Loucy (cell line): ENCODE results near the gene ZAR1.

Experiments
- H2AFZ ChIP-seq: fragments of 200-600 bp; sonication (generic); 2 replicates; pipeline ENCODE4 v1.6.0; 2016; ENCODE audit warnings: antibody characterized with exemption, mild to moderate bottlenecking, low read length, moderate library complexity
- H3F3A ChIP-seq: fragments of 200-600 bp; 2 replicates; pipeline ENCODE4 v1.6.0; 2016; ENCODE audit warnings: antibody characterized with exemption, low read depth, mild to moderate bottlenecking
- H3K27me3 ChIP-seq: fragments of 200-600 bp; sonication (generic); 2 replicates; pipeline ENCODE4 v1.6.1; 2014; ENCODE audit warnings: low read length, mild to moderate bottlenecking; ENCODE audit not compliant: insufficient read depth, poor library complexity, severe bottlenecking
- H3K36me3 ChIP-seq: fragments of 200-600 bp; sonication (generic); 2 replicates; pipeline ENCODE4 v1.6.1; 2016; ENCODE audit warnings: low read length; ENCODE audit not compliant: insufficient read depth
- H3K4me1 ChIP-seq: fragments of 200-600 bp; sonication (generic); 2 replicates; pipeline ENCODE4 v1.5.1; 2014; ENCODE audit warnings: low read length, mild to moderate bottlenecking; ENCODE audit not compliant: insufficient read depth, poor library complexity, severe bottlenecking
- H3K4me2 ChIP-seq: fragments of 200-600 bp; sonication (generic); 2 replicates; pipeline ENCODE4 v1.6.0; 2014; ENCODE audit warnings: antibody characterized with exemption, low read length, low read depth, mild to moderate bottlenecking; ENCODE audit not compliant: poor library complexity, severe bottlenecking
- H3K4me3 ChIP-seq: fragments of 200-600 bp; sonication (generic); 2 replicates; pipeline ENCODE4 v1.5.1; 2014; ENCODE audit warnings: low read length, mild to moderate bottlenecking, mixed read lengths; ENCODE audit not compliant: poor library complexity, severe bottlenecking
- H3K79me2 ChIP-seq: fragments of 200-600 bp; sonication (generic); 2 replicates; pipeline ENCODE4 v1.6.1; 2014; ENCODE audit warnings: low read length; ENCODE audit not compliant: insufficient read depth
- H3K9ac ChIP-seq: fragments of 200-600 bp; sonication (generic); 2 replicates; pipeline ENCODE4 v1.6.0; 2014; ENCODE audit warnings: mild to moderate bottlenecking, low read depth, low read length, moderate library complexity; ENCODE audit not compliant: poor library complexity, severe bottlenecking
- H3K9me2 ChIP-seq: fragments of 200-600 bp; sonication (generic); replicated peaks from 2 replicates; pipeline ENCODE4 v1.6.1; 2016; ENCODE audit warnings: low read depth, low read length, mixed read lengths
- H3K9me3 ChIP-seq: fragments of 200-600 bp; sonication (generic); 2 replicates; pipeline ENCODE4 v1.6.1; 2014; ENCODE audit warnings: mild to moderate bottlenecking, antibody characterized with exemption, low read length, low read depth; ENCODE audit not compliant: insufficient read depth
- H4K20me1 ChIP-seq: fragments of 200-600 bp; sonication (generic); 2 replicates; pipeline ENCODE4 v1.6.0; 2014; ENCODE audit warnings: antibody characterized with exemption, low read length, mild to moderate bottlenecking; ENCODE audit not compliant: insufficient read depth, poor library complexity, severe bottlenecking
- CTCF ChIP-seq: fragments of 200-600 bp; sonication (generic); conservative IDR thresholded peaks from 2 replicates; pipeline ENCODE4 v1.5.1; 2014; ENCODE audit warnings: mild to moderate bottlenecking, antibody characterized with exemption, low read length
- EZH2phosphoT487 ChIP-seq: fragments of 200-600 bp; IDR thresholded peaks from 2 replicates; pipeline ENCODE4 v1.6.1; 2018; ENCODE audit warnings: antibody characterized with exemption, mild to moderate bottlenecking, moderate library complexity, borderline replicate concordance

Gene ZAR1

GRCh38 chr4:48543796-48544195 lies 53.7 kb downstream of the ZAR1 start:
- Histone ChIP-seq H3K4me1 (peaks cover 14% of the 10 kb centered on the region), H4K20me1 (no peaks in the 10 kb centered on the region), H3K27me3 (no peaks in the 10 kb centered on the region), H3K4me2 (no peak overlapping the region), H3K79me2 (no peaks in the 10 kb centered on the region), H3K9me3 (no peaks in the 10 kb centered on the region), H3K9me2 (no peaks in the 10 kb centered on the region), H3F3A (no peaks in the 10 kb centered on the region), H3K4me3 (no peak overlapping the region), H3K9ac (no peak overlapping the region), H2AFZ (no peak overlapping the region), H3K36me3 (peaks cover 62% of the 10 kb centered on the region)
- TF ChIP-seq EZH2phosphoT487 (no peak), CTCF (no peak)
